GM12891 (cell line): ENCODE data around the gene KIF1A.
"Not testable (repeated sequence)": the region's sequence is repeated elsewhere in the genome, so short reads cannot be mapped to it uniquely, and the experiment has no call there.

Experiments
- PAX5 ChIP-seq: IDR thresholded peaks from 2 replicates; pipeline ENCODE4 v1.6.1; 2011; ENCODE audit warnings: low read length, moderate library complexity, mild to moderate bottlenecking; ENCODE audit not compliant: insufficient read depth, severe bottlenecking
- POLR2A ChIP-seq: IDR thresholded peaks from 2 replicates; pipeline ENCODE4 v1.6.1; 2011; ENCODE audit warnings: low read depth, low read length, control low read depth
- POLR2AphosphoS5 ChIP-seq: IDR thresholded peaks from 2 replicates; pipeline ENCODE4 v1.6.1; 2011; ENCODE audit warnings: low read depth, low read length, control low read depth
- POU2F2 ChIP-seq: IDR thresholded peaks from 2 replicates; pipeline ENCODE4 v1.6.1; 2011; ENCODE audit warnings: low read depth, mild to moderate bottlenecking, control low read depth, low read length, moderate library complexity
- SPI1 ChIP-seq: IDR thresholded peaks from 2 replicates; pipeline ENCODE4 v1.6.1; 2011; ENCODE audit warnings: low read depth, low read length, control low read depth
- TAF1 ChIP-seq: IDR thresholded peaks from 2 replicates; pipeline ENCODE4 v1.6.1; 2011; ENCODE audit warnings: low read depth, low read length, control low read depth

GRCh38 chr2:240698852-240699561 is 121.0 kb downstream of the KIF1A start:
- TF ChIP-seq POLR2A, POLR2AphosphoS5, TAF1, POU2F2, PAX5, SPI1: not testable (repeated sequence)
